ENCODE data around the gene WRAP73. TPM values are rescaled to one million over a fixed set of nuclear protein-coding genes. Genes with fewer than 3 reads are reported as not detected.

WRAP73 gene
- total RNA-seq, 1 donor from 2014 or later = 47.7 TPM

- peaks cover 4% of the 10 kb centered on the region for H3K4me1 Mint-ChIP-seq (ENCODE audit: low read depth, unreplicated experiment)
- TF ChIP-seq CTCF (IDR thresholded peaks at IDR 0.05; ENCODE audit: partially characterized antibody, unreplicated experiment) = no peak
- H3K4me3 Mint-ChIP-seq (ENCODE audit: unreplicated experiment) = no peak overlapping the region
- H3K27ac Mint-ChIP-seq (ENCODE audit: unreplicated experiment) = no peak overlapping the region
- peak; percentile 8 for DNase-seq
- no peaks in the 10 kb centered on the region for H3K9me3 Mint-ChIP-seq (ENCODE audit: unreplicated experiment)
- H3K27me3 Mint-ChIP-seq (ENCODE audit: unreplicated experiment) = no peaks in the 10 kb centered on the region
- H3K36me3 Mint-ChIP-seq (ENCODE audit: unreplicated experiment) = peaks cover 5% of the 10 kb centered on the region
These were observed 4.7 kb downstream of the WRAP73 start for GRCh38 chr1:3645247-3645646.

GRCh38 chr1:3644273-3644672 is 5.6 kb downstream of the WRAP73 start:
- DNase-seq = peak; percentile 6

GRCh38 chr1:3642919-3643675 is 6.8 kb downstream of the WRAP73 start:
- no peak overlapping the region for H3K27ac Mint-ChIP-seq (ENCODE audit: unreplicated experiment)
- no peak overlapping the region for H3K4me3 Mint-ChIP-seq (ENCODE audit: unreplicated experiment)
- peaks cover 1% of the 10 kb centered on the region for H3K4me1 Mint-ChIP-seq (ENCODE audit: low read depth, unreplicated experiment)
- TF ChIP-seq CTCF (IDR thresholded peaks at IDR 0.05; ENCODE audit: partially characterized antibody, unreplicated experiment) = no peak
- H3K9me3 Mint-ChIP-seq (ENCODE audit: unreplicated experiment) = no peaks in the 10 kb centered on the region
- peaks cover 5% of the 10 kb centered on the region for H3K36me3 Mint-ChIP-seq (ENCODE audit: unreplicated experiment)
- peak; percentile 6 for DNase-seq
- no peaks in the 10 kb centered on the region for H3K27me3 Mint-ChIP-seq (ENCODE audit: unreplicated experiment)

More at GRCh38 chr1:3644273-3644672, 5.6 kb downstream of the WRAP73 start:
- H3K27ac Mint-ChIP-seq (ENCODE audit: unreplicated experiment) = no peak overlapping the region
- TF ChIP-seq CTCF (IDR thresholded peaks at IDR 0.05; ENCODE audit: partially characterized antibody, unreplicated experiment) = no peak
- H3K4me1 Mint-ChIP-seq (ENCODE audit: low read depth, unreplicated experiment) = peaks cover 4% of the 10 kb centered on the region
- H3K27me3 Mint-ChIP-seq (ENCODE audit: unreplicated experiment) = no peaks in the 10 kb centered on the region
- peaks cover 5% of the 10 kb centered on the region for H3K36me3 Mint-ChIP-seq (ENCODE audit: unreplicated experiment)
- H3K9me3 Mint-ChIP-seq (ENCODE audit: unreplicated experiment) = no peaks in the 10 kb centered on the region
- H3K4me3 Mint-ChIP-seq (ENCODE audit: unreplicated experiment) = no peak overlapping the region

- H3K36me3 Mint-ChIP-seq (ENCODE audit: unreplicated experiment) = peaks cover 5% of the 10 kb centered on the region
- H3K4me3 Mint-ChIP-seq (ENCODE audit: unreplicated experiment) = no peak overlapping the region
- no peaks in the 10 kb centered on the region for H3K27me3 Mint-ChIP-seq (ENCODE audit: unreplicated experiment)
- peaks cover 1% of the 10 kb centered on the region for H3K4me1 Mint-ChIP-seq (ENCODE audit: low read depth, unreplicated experiment)
- no peak overlapping the region for H3K27ac Mint-ChIP-seq (ENCODE audit: unreplicated experiment)
- TF ChIP-seq CTCF (IDR thresholded peaks at IDR 0.05; ENCODE audit: partially characterized antibody, unreplicated experiment) = no peak
- H3K9me3 Mint-ChIP-seq (ENCODE audit: unreplicated experiment) = no peaks in the 10 kb centered on the region
- no peak for DNase-seq
These were observed 8.1 kb downstream of the WRAP73 start for GRCh38 chr1:3641816-3642215.

GRCh38 chr1:3641046-3641760 is 8.7 kb downstream of the WRAP73 start:
- DNase-seq = no peak
- Mint-ChIP-seq H3K4me1 (ENCODE audit: low read depth, unreplicated experiment) (peaks cover 1% of the 10 kb centered on the region), H3K27me3 (ENCODE audit: unreplicated experiment) (no peaks in the 10 kb centered on the region), H3K9me3 (ENCODE audit: unreplicated experiment) (no peaks in the 10 kb centered on the region), H3K4me3 (ENCODE audit: unreplicated experiment) (peak overlapping the region; percentile 26), H3K36me3 (ENCODE audit: unreplicated experiment) (peaks cover 10% of the 10 kb centered on the region), H3K27ac (ENCODE audit: unreplicated experiment) (no peak overlapping the region)
- no peak for TF ChIP-seq CTCF (IDR thresholded peaks at IDR 0.05; ENCODE audit: partially characterized antibody, unreplicated experiment)

Data from glutamatergic neuron (in vitro differentiated cells).